IMR-90 (cell line): Measurements from ENCODE around the gene RSU1.

ENCODE experiments used
- CEBPB ChIP-seq: IDR thresholded peaks from 2 replicates; pipeline ENCODE4 v1.6.1; 2012; ENCODE audit warnings: low read depth, low read length, improper control_type of control experiment
- CTCF ChIP-seq: conservative IDR thresholded peaks from 2 replicates; pipeline ENCODE4 v1.5.1; 2012; ENCODE audit warnings: mild to moderate bottlenecking, low read depth, low read length, improper control_type of control experiment
- MAZ ChIP-seq: IDR thresholded peaks from 2 replicates; pipeline ENCODE4 v1.6.1; 2012; ENCODE audit warnings: low read depth, mild to moderate bottlenecking, low read length, improper control_type of control experiment, moderate library complexity, borderline replicate concordance
- RFX5 ChIP-seq: IDR thresholded peaks from 2 replicates; pipeline ENCODE4 v1.8.0; 2012; ENCODE audit warnings: low read depth, mild to moderate bottlenecking, low read length, moderate library complexity
- SMC3 ChIP-seq: fragments of 150-350 bp; IDR thresholded peaks from 2 replicates; pipeline ENCODE4 v1.6.1; 2016; ENCODE audit warnings: low read depth, mild to moderate bottlenecking, antibody characterized with exemption, low read length, moderate library complexity
- USF2 ChIP-seq: fragments of 150-350 bp; IDR thresholded peaks from 2 replicates; pipeline ENCODE4 v1.6.1; 2017; ENCODE audit warnings: mild to moderate bottlenecking, antibody characterized with exemption, low read length, low read depth
- TF ChIP-seq, protein P1 (sequence below): fragments of 150-350 bp; IDR thresholded peaks from 2 replicates; pipeline ENCODE4 v1.6.1; 2016; ENCODE audit warnings: low read depth, mild to moderate bottlenecking, low read length, moderate library complexity, borderline replicate concordance

- TF ChIP-seq CEBPB (no peak), CTCF (no peak), RFX5 (no peak), USF2 (no peak), MAZ (no peak), SMC3 (no peak)
- TF ChIP-seq, protein P1, sequence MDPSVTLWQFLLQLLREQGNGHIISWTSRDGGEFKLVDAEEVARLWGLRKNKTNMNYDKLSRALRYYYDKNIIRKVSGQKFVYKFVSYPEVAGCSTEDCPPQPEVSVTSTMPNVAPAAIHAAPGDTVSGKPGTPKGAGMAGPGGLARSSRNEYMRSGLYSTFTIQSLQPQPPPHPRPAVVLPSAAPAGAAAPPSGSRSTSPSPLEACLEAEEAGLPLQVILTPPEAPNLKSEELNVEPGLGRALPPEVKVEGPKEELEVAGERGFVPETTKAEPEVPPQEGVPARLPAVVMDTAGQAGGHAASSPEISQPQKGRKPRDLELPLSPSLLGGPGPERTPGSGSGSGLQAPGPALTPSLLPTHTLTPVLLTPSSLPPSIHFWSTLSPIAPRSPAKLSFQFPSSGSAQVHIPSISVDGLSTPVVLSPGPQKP: no peak
These were observed 215.0 kb downstream of the RSU1 start for GRCh38 chr10:16602104-16602775.
